Measurements from ENCODE around the gene RPS18.

RPS18 gene

GRCh38 chr6:33289784-33290315, 18.0 kb downstream of the RPS18 start:
- Mint-ChIP-seq H3K9me3 (no peaks in the 10 kb centered on the region), H3K36me3 (peaks cover 48% of the 10 kb centered on the region), H3K27ac (peak overlapping the region; percentile 80), H3K27me3 (no peaks in the 10 kb centered on the region), H3K4me3 (peak overlapping the region; percentile 88), H3K4me1 (peaks cover 45% of the 10 kb centered on the region)
- CTCF ChIA-PET, result interaction anchor here (0.7 to 2.2 kb wide), 5 partner anchors 10 to 41 kb away, joined by 3 to 7 read pairs (median 4); no protein-coding TSS in a partner anchor
- DNase-seq, result no peak

GRCh38 chr6:33290459-33290858, 18.6 kb downstream of the RPS18 start:
- Mint-ChIP-seq H3K9me3 (no peaks in the 10 kb centered on the region), H3K4me1 (peaks cover 45% of the 10 kb centered on the region), H3K27me3 (no peaks in the 10 kb centered on the region), H3K36me3 (peaks cover 50% of the 10 kb centered on the region), H3K4me3 (peak overlapping the region; percentile 88), H3K27ac (peak overlapping the region; percentile 12)
- no peak for DNase-seq
- CTCF ChIA-PET, result interaction anchor here (0.9 to 1.2 kb wide), 2 partner anchors 12 to 40 kb away, joined by 3 to 4 read pairs; no protein-coding TSS in a partner anchor

DNA sequence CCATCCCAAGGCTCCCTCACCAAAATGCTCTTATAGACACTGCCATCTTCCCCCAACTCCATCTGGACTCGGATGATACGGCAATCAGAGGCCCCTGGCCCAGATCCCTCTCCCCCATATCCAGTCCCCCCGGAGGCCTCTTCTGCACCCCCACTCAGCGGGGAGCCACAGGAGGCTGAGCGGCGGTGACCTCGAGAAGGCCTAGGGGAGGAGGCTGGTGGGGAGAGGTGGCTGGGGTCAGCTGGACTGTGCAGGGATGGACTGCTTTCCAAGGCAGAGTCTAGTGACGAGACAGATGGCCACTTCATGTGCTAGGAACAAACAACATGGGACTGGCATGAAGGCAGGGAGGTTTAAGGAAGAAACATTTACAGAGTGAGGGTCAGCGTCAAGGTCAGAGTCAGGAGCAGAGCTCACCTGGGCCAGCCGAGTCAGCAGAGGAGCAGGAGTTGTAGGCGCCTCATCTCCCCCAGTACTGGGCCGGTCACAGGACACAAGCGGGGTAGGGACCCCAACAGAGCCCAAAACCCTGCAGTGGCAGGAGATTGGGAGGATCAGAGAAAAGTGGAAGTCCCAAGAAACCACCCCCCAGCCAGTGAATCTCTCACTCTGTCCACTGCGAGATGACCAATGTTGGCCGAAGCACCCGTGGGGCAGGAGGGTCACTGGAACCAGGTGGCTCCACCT, 21.3 kb downstream of the RPS18 start:
- no peak for DNase-seq
- CTCF ChIA-PET, result no interaction called here
- H3K9me3 Mint-ChIP-seq, result no peaks in the 10 kb centered on the region
- peaks cover 3% of the 10 kb centered on the region for H3K27me3 Mint-ChIP-seq
- H3K27ac Mint-ChIP-seq, result no peak overlapping the region
- H3K4me1 Mint-ChIP-seq, result peaks cover 49% of the 10 kb centered on the region
- H3K4me3 Mint-ChIP-seq, result no peak overlapping the region
- peaks cover 46% of the 10 kb centered on the region for H3K36me3 Mint-ChIP-seq

GRCh38 chr6:33294086-33294823, 22.4 kb downstream of the RPS18 start:
- Mint-ChIP-seq H3K4me3 (no peak overlapping the region), H3K4me1 (peaks cover 44% of the 10 kb centered on the region), H3K27ac (no peak overlapping the region), H3K9me3 (no peaks in the 10 kb centered on the region), H3K27me3 (peaks cover 8% of the 10 kb centered on the region), H3K36me3 (peaks cover 45% of the 10 kb centered on the region)
- no peak for DNase-seq
- CTCF ChIA-PET, result no interaction called here

GRCh38 chr6:33295621-33296369, 23.9 kb downstream of the RPS18 start:
- CTCF ChIA-PET, result no interaction called here

GRCh38 chr6:33296797-33297405, 25.0 kb downstream of the RPS18 start:
- peaks cover 11% of the 10 kb centered on the region for H3K27me3 Mint-ChIP-seq
- CTCF ChIA-PET, result no interaction called here
- peak overlapping the region; percentile 52 for H3K27ac Mint-ChIP-seq
- peak overlapping the region; percentile 89 for H3K4me3 Mint-ChIP-seq
- peaks cover 47% of the 10 kb centered on the region for H3K4me1 Mint-ChIP-seq
- DNase-seq, result no peak
- H3K9me3 Mint-ChIP-seq, result no peaks in the 10 kb centered on the region
- peaks cover 56% of the 10 kb centered on the region for H3K36me3 Mint-ChIP-seq

More at GRCh38 chr6:33295621-33296369, 23.9 kb downstream of the RPS18 start:
- Mint-ChIP-seq H3K27me3 (peaks cover 11% of the 10 kb centered on the region), H3K27ac (peak overlapping the region; percentile 77), H3K4me3 (peak overlapping the region; percentile 19), H3K36me3 (peaks cover 53% of the 10 kb centered on the region), H3K9me3 (no peaks in the 10 kb centered on the region), H3K4me1 (peaks cover 43% of the 10 kb centered on the region)
- DNase-seq, result no peak

GRCh38 chr6:33297406-33297955, 25.6 kb downstream of the RPS18 start:
- Mint-ChIP-seq H3K27ac (peak overlapping the region; percentile 52), H3K36me3 (peaks cover 54% of the 10 kb centered on the region), H3K4me1 (peaks cover 47% of the 10 kb centered on the region), H3K4me3 (peak overlapping the region; percentile 89), H3K27me3 (peaks cover 11% of the 10 kb centered on the region), H3K9me3 (no peaks in the 10 kb centered on the region)
- CTCF ChIA-PET, result no interaction called here
- no peak for DNase-seq

GRCh38 chr6:33297956-33298772, 26.3 kb downstream of the RPS18 start:
- H3K4me1 Mint-ChIP-seq, result peaks cover 47% of the 10 kb centered on the region
- peak overlapping the region; percentile 100 for H3K27ac Mint-ChIP-seq
- H3K4me3 Mint-ChIP-seq, result peak overlapping the region; percentile 89
- no peaks in the 10 kb centered on the region for H3K9me3 Mint-ChIP-seq
- DNase-seq, result peak; percentile 85
- peaks cover 51% of the 10 kb centered on the region for H3K36me3 Mint-ChIP-seq
- CTCF ChIA-PET, result interaction anchor here (1.5 kb wide), 1 partner anchor 47 kb away, joined by 10 read pairs; no protein-coding TSS in a partner anchor
- H3K27me3 Mint-ChIP-seq, result peaks cover 11% of the 10 kb centered on the region

- H3K36me3 Mint-ChIP-seq, result peaks cover 55% of the 10 kb centered on the region
- H3K4me3 Mint-ChIP-seq, result peak within 1 kb of the TSS; percentile 89
- H3K9me3 Mint-ChIP-seq, result no peaks in the 10 kb centered on the region
- peaks cover 11% of the 10 kb centered on the region for H3K27me3 Mint-ChIP-seq
- H3K27ac Mint-ChIP-seq, result peak within 1 kb of the TSS; percentile 100
- peak; percentile 84 for DNase-seq
- CTCF ChIA-PET, result interaction anchor here (0.7 to 3.3 kb wide), 6 partner anchors 10 to 46 kb away, joined by 3 to 32 read pairs (median 8); partner anchors contain the start of genes B3GALT4, PFDN6, TAPBP and WDR46
- peaks cover 50% of the 10 kb centered on the region for H3K4me1 Mint-ChIP-seq
These were observed 26.9 kb downstream of the RPS18 start, which contains the start of gene RGL2 for GRCh38 chr6:33298773-33299236. Gene RGL2, minus strand, starts transcription at chr6:33298942. Its CDS starts 332 bp downstream, at chr6:33298610.

DNA sequence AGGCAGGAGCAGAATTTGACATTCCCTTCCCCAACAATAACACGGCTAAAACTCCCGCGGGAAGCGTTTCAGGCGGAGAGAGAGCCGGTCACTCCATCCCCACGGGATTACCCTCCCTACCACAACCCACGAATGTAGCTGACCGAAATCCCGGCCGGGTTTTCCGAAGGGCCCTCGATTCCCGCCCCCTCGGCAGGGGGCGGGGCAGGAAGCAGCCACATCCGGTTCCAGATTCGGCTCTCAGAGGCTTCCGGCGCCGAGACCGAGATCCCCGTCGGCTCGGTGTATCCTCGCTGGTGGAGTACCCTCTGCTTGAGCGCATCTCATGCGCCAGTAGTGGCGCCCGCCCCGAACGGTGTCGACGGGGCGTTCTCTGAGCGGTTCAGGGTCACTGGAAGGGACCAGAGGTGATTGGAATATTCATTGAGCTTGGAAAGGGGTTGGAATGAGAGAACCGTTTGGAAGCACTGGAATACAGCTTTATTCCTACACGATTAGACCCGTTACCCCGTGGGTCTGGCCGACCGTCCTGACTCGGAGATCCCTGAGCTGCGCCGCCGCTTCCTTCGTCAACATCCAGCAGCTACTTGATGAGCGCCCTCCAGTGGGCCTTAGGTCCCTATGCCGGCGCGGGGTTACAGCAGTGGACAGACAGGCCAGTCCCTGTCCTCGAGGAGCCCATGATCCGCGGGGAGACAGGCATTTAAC, 27.5 kb downstream of the RPS18 start:
- H3K4me1 Mint-ChIP-seq, result peaks cover 51% of the 10 kb centered on the region
- peaks cover 11% of the 10 kb centered on the region for H3K27me3 Mint-ChIP-seq
- CTCF ChIA-PET, result interaction anchor here (0.6 to 3.3 kb wide), 11 partner anchors 9 to 50 kb away, joined by 3 to 32 read pairs (median 4); partner anchors contain the start of genes B3GALT4, PFDN6, TAPBP and WDR46
- DNase-seq, result peak; percentile 96
- H3K27ac Mint-ChIP-seq, result peak overlapping the region; percentile 100
- H3K9me3 Mint-ChIP-seq, result no peaks in the 10 kb centered on the region
- peak overlapping the region; percentile 89 for H3K4me3 Mint-ChIP-seq
- peaks cover 51% of the 10 kb centered on the region for H3K36me3 Mint-ChIP-seq

GRCh38 chr6:33301877-33302276, 30.0 kb downstream of the RPS18 start:
- peaks cover 11% of the 10 kb centered on the region for H3K27me3 Mint-ChIP-seq
- peaks cover 42% of the 10 kb centered on the region for H3K4me1 Mint-ChIP-seq
- CTCF ChIA-PET, result interaction anchor here (0.9 to 3.3 kb wide), 3 partner anchors 10 to 16 kb away, joined by 6 to 32 read pairs (median 7); partner anchors contain the start of genes PFDN6, TAPBP, WDR46 and ZBTB22
- peak overlapping the region; percentile 49 for H3K27ac Mint-ChIP-seq
- DNase-seq, result no peak
- H3K4me3 Mint-ChIP-seq, result peak overlapping the region; percentile 35
- no peaks in the 10 kb centered on the region for H3K9me3 Mint-ChIP-seq
- H3K36me3 Mint-ChIP-seq, result peaks cover 50% of the 10 kb centered on the region

- H3K9me3 Mint-ChIP-seq, result no peaks in the 10 kb centered on the region
- CTCF ChIA-PET, result no interaction called here
- no peak overlapping the region for H3K27ac Mint-ChIP-seq
- no peak for DNase-seq
- no peak overlapping the region for H3K4me3 Mint-ChIP-seq
- H3K36me3 Mint-ChIP-seq, result peaks cover 55% of the 10 kb centered on the region
- peaks cover 4% of the 10 kb centered on the region for H3K27me3 Mint-ChIP-seq
- H3K4me1 Mint-ChIP-seq, result peaks cover 45% of the 10 kb centered on the region
These were observed 32.3 kb downstream of the RPS18 start for GRCh38 chr6:33304216-33304615.
